HEK293T (cell line): Measurements from ENCODE around the gene NR2C2.

Experiments
- FOXA1 ChIP-seq: fragments of 450-650 bp; IDR thresholded peaks from 2 replicates; pipeline ENCODE4 v1.6.1; 2016; ENCODE audit warnings: mild to moderate bottlenecking
- FOXM1 ChIP-seq: fragments of 450-650 bp; IDR thresholded peaks from 2 replicates; pipeline ENCODE4 v1.6.1; 2017; ENCODE audit warnings: mild to moderate bottlenecking, borderline replicate concordance
- HDGF ChIP-seq: fragments of 450-650 bp; IDR thresholded peaks from 2 replicates; pipeline ENCODE4 v1.6.1; 2017; ENCODE audit warnings: antibody characterized with exemption, borderline replicate concordance
- LEF1 ChIP-seq: fragments of 450-650 bp; IDR thresholded peaks from 2 replicates; pipeline ENCODE4 v1.6.1; 2017; ENCODE audit warnings: mild to moderate bottlenecking, borderline replicate concordance
- SP1 ChIP-seq: fragments of 450-650 bp; IDR thresholded peaks from 2 replicates; pipeline ENCODE4 v1.6.1; 2017
- SUZ12 ChIP-seq: fragments of 450-650 bp; IDR thresholded peaks from 2 replicates; pipeline ENCODE4 v1.6.1; 2016; ENCODE audit warnings: mild to moderate bottlenecking
- TARDBP ChIP-seq: fragments of 450-650 bp; IDR thresholded peaks from 2 replicates; pipeline ENCODE4 v1.6.1; 2016

DNA sequence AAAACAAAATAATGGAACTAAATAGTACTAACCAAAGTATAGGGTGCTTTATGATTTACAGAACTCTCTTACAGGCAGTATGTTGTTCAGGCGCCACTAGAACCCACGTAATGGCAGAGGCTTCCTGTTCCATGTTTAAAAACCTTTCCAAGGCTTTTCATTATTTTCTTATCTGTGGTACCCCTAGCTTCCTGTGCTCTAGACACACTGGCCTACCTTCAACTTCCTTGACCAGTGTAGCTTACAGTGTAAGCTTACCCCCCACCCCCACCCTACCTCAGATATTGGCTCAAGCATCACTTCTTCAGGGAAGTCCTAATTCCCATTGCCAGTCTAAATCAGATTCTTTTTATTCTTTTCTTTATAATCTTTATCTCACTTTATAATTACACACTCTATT, 2.9 kb downstream of the NR2C2 start:
- TF ChIP-seq SUZ12, result no peak
- TF ChIP-seq SP1, result no peak
- no peak for TF ChIP-seq HDGF
- TF ChIP-seq FOXA1, result no peak
- TF ChIP-seq TARDBP, result no peak
- TF ChIP-seq FOXM1, result no peak
- TF ChIP-seq LEF1, result no peak
